ENCODE data around the gene SENP5. TPM values are rescaled to one million over a fixed set of nuclear protein-coding genes. Genes with fewer than 3 reads are reported as not detected.

Gene SENP5, protein sequence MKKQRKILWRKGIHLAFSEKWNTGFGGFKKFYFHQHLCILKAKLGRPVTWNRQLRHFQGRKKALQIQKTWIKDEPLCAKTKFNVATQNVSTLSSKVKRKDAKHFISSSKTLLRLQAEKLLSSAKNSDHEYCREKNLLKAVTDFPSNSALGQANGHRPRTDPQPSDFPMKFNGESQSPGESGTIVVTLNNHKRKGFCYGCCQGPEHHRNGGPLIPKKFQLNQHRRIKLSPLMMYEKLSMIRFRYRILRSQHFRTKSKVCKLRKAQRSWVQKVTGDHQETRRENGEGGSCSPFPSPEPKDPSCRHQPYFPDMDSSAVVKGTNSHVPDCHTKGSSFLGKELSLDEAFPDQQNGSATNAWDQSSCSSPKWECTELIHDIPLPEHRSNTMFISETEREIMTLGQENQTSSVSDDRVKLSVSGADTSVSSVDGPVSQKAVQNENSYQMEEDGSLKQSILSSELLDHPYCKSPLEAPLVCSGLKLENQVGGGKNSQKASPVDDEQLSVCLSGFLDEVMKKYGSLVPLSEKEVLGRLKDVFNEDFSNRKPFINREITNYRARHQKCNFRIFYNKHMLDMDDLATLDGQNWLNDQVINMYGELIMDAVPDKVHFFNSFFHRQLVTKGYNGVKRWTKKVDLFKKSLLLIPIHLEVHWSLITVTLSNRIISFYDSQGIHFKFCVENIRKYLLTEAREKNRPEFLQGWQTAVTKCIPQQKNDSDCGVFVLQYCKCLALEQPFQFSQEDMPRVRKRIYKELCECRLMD
- 7.0 TPM for polyA plus RNA-seq (2012; ENCODE audit: insufficient read length, low read depth)

DNA sequence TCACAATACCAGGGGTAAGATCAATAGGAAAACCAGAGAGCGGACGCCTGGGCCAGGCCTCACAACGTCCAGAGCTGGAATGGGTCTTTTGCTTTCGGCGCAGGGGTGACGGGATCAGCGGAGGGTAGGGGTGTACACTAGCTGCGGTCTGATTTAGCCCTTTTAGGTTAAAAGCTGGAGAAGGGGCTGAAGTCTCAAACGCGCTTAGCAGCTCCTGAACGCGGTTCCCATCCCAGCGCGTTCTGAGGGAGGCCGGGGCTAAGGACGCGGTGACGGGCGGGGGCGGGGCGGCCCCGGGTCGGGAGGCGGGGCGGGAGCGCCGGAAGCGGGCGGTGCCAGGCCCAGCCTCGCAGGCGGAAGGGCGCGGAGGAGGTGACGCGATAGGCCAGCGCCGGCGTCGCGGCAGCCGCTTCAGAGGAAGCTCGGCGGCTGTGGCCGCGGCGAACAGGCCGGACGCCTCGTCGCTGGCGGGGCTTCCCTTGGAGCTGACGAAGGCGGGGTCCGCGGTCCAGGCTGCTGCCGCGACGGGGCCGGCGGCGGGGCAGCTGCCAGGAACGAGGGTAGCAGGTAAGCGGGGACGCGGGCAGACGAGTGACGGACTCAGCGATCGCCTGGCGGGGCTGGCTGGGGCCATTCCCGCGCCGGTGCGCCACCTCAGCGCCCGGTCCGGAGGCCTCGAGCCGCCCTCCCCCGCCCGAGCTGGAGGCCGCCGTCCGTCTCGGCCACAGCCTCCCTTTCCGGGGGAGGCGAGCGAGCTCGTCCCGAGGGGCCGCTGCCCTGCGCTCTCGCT lies at the start of gene SENP5:
Gene SENP5, plus strand, starts transcription at position 414 of the 790 bp plus-strand sequence. CDS start 17,262 bp downstream, outside the sequence.
- TF ChIP-seq POLR2AphosphoS5 (IDR thresholded peaks at IDR 0.05; ENCODE audit: low read depth, low read length), result peak; percentile 78
- TF ChIP-seq TAF1 (IDR thresholded peaks at IDR 0.05; ENCODE audit: borderline replicate concordance, insufficient read depth, low read length), result peak; percentile 87; the same call in 1 of the 2 replicates
- TF ChIP-seq FOXP2 (optimal IDR thresholded peaks at IDR 0.05; ENCODE audit: borderline replicate concordance, extremely low read depth, extremely low read length, insufficient read depth), result no peak
- TF ChIP-seq SIN3A (IDR thresholded peaks at IDR 0.05; ENCODE audit: borderline replicate concordance, insufficient read depth, low read length), result peak; percentile 29; the same call in 1 of the 2 replicates

GRCh38 chr3:196821806-196822355 lies 45.8 kb upstream of the SENP5 start:
- TF ChIP-seq, protein P1, sequence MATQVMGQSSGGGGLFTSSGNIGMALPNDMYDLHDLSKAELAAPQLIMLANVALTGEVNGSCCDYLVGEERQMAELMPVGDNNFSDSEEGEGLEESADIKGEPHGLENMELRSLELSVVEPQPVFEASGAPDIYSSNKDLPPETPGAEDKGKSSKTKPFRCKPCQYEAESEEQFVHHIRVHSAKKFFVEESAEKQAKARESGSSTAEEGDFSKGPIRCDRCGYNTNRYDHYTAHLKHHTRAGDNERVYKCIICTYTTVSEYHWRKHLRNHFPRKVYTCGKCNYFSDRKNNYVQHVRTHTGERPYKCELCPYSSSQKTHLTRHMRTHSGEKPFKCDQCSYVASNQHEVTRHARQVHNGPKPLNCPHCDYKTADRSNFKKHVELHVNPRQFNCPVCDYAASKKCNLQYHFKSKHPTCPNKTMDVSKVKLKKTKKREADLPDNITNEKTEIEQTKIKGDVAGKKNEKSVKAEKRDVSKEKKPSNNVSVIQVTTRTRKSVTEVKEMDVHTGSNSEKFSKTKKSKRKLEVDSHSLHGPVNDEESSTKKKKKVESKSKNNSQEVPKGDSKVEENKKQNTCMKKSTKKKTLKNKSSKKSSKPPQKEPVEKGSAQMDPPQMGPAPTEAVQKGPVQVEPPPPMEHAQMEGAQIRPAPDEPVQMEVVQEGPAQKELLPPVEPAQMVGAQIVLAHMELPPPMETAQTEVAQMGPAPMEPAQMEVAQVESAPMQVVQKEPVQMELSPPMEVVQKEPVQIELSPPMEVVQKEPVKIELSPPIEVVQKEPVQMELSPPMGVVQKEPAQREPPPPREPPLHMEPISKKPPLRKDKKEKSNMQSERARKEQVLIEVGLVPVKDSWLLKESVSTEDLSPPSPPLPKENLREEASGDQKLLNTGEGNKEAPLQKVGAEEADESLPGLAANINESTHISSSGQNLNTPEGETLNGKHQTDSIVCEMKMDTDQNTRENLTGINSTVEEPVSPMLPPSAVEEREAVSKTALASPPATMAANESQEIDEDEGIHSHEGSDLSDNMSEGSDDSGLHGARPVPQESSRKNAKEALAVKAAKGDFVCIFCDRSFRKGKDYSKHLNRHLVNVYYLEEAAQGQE (IDR thresholded peaks at IDR 0.05; ENCODE audit: insufficient read depth in 1 of 2, low read depth in 2 of 2, low read length in 2 of 2), result no peak
- TF ChIP-seq POLR2AphosphoS5 (IDR thresholded peaks at IDR 0.05; ENCODE audit: low read depth, low read length) (no peak), FOXP2 (optimal IDR thresholded peaks at IDR 0.05; ENCODE audit: borderline replicate concordance, extremely low read depth, extremely low read length, insufficient read depth) (no peak), TAF1 (IDR thresholded peaks at IDR 0.05; ENCODE audit: borderline replicate concordance, insufficient read depth, low read length) (no peak), SIN3A (IDR thresholded peaks at IDR 0.05; ENCODE audit: borderline replicate concordance, insufficient read depth, low read length) (no peak)

- TF ChIP-seq POLR2AphosphoS5 (IDR thresholded peaks at IDR 0.05; ENCODE audit: low read depth, low read length), result no peak
- TF ChIP-seq TAF1 (IDR thresholded peaks at IDR 0.05; ENCODE audit: borderline replicate concordance, insufficient read depth, low read length), result no peak
- no peak for TF ChIP-seq SIN3A (IDR thresholded peaks at IDR 0.05; ENCODE audit: borderline replicate concordance, insufficient read depth, low read length)
Observed at GRCh38 chr3:196835086-196835485, 32.6 kb upstream of the SENP5 start.

- TF ChIP-seq FOXP2 (optimal IDR thresholded peaks at IDR 0.05; ENCODE audit: borderline replicate concordance, extremely low read depth, extremely low read length, insufficient read depth) (no peak), POLR2AphosphoS5 (IDR thresholded peaks at IDR 0.05; ENCODE audit: low read depth, low read length) (no peak), TAF1 (IDR thresholded peaks at IDR 0.05; ENCODE audit: borderline replicate concordance, insufficient read depth, low read length) (no peak), SIN3A (IDR thresholded peaks at IDR 0.05; ENCODE audit: borderline replicate concordance, insufficient read depth, low read length) (no peak)
- TF ChIP-seq, protein P1 (IDR thresholded peaks at IDR 0.05; ENCODE audit: insufficient read depth in 1 of 2, low read depth in 2 of 2, low read length in 2 of 2), result no peak
Observed at GRCh38 chr3:196837819-196838420, 29.8 kb upstream of the SENP5 start.

DNA sequence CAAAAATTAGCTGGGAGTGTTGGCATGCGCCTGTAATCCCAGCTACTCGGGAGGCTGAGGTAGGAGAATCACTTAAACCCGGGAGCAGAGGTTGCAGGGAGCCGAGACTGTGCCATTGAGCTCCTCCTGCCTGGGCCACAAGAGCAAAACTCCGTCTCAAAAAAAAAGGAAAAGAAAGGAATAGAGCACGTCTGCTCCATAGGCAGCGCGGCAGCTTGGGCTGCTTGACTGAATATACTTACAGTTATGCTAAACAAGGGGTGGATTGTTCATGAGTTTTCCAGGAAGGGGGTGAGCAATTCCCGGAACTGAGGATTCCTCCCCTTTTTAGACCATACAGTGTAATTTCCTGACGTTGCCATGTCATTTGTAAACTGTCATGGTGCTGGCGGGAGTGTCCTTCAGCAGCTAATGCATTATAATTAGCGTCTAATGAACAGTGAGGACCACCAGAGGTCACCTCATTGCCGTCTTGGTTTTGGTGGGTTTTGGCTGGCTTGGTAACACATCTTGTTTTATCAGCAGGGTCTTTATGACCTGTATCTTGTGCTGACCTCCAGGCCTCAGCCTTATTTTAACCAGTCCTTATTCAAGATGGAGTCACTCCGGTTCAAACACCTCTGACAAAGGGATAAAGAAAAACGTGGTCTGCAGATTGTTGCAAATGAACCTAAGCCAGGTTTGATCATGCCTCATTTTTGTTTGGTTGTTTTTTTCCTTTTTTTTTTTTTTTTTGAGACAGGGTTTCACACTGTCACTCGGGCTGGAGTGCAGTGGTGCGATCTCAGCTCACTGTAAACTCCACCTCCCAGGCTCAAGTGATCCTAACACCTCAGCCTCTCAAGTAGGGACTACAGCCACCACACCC lies 24.9 kb upstream of the SENP5 start:
- TF ChIP-seq, protein P1 (IDR thresholded peaks at IDR 0.05; ENCODE audit: insufficient read depth in 1 of 2, low read depth in 2 of 2, low read length in 2 of 2), result no peak
- no peak for TF ChIP-seq POLR2AphosphoS5 (IDR thresholded peaks at IDR 0.05; ENCODE audit: low read depth, low read length)
- no peak for TF ChIP-seq TAF1 (IDR thresholded peaks at IDR 0.05; ENCODE audit: borderline replicate concordance, insufficient read depth, low read length)
- TF ChIP-seq SIN3A (IDR thresholded peaks at IDR 0.05; ENCODE audit: borderline replicate concordance, insufficient read depth, low read length), result no peak
- TF ChIP-seq FOXP2 (optimal IDR thresholded peaks at IDR 0.05; ENCODE audit: borderline replicate concordance, extremely low read depth, extremely low read length, insufficient read depth), result no peak
